ENCODE results near the gene PRRG1.

PRRG1 gene

DNA sequence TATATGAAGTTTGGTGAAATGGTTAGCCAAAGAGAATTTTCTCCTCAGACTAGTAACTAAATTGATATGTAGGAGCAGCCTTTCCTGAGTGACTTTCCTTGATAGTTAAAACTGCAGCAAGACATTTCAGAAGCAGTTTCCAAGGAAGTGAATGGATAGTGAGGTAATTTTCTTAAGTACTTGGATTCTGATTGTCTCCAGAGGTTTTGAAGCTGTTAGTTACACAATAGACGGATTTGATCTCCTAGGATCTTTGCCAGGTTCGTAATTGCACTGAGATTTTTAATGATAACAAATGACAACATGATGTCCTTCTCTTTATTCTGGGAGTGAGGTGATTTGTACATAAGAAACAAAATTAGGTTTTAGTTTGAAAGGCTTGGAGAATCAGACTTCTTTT is 29.2 kb downstream of the PRRG1 start:
- TF ChIP-seq, protein P1, sequence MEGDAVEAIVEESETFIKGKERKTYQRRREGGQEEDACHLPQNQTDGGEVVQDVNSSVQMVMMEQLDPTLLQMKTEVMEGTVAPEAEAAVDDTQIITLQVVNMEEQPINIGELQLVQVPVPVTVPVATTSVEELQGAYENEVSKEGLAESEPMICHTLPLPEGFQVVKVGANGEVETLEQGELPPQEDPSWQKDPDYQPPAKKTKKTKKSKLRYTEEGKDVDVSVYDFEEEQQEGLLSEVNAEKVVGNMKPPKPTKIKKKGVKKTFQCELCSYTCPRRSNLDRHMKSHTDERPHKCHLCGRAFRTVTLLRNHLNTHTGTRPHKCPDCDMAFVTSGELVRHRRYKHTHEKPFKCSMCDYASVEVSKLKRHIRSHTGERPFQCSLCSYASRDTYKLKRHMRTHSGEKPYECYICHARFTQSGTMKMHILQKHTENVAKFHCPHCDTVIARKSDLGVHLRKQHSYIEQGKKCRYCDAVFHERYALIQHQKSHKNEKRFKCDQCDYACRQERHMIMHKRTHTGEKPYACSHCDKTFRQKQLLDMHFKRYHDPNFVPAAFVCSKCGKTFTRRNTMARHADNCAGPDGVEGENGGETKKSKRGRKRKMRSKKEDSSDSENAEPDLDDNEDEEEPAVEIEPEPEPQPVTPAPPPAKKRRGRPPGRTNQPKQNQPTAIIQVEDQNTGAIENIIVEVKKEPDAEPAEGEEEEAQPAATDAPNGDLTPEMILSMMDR (IDR thresholded peaks at IDR 0.05; ENCODE audit: borderline replicate concordance, insufficient read depth, low read depth, low read length) = no peak
- H3K4me3 ChIP-seq (ENCODE audit: low read depth, low read length) = no peak overlapping the region

DNA sequence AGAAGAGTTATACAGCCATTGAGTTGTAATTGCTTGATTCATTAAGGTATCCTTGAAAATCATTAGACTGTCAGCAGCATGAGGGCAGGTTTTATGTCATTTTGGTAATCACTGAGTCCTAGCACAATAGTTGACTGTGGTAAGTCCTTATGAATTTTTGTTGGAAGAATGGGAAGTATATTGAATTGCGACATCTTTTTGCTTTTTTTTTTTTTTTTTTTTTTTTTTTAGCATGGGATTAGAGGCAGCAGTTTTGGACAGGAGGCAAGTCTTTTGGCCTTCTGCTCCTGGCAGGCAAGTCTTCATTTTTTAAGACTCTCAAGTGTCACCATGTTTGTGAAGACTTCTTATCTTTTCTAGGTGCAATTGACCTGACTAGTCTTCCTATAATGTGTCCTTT is 29.7 kb downstream of the PRRG1 start:
- H3K4me3 ChIP-seq (ENCODE audit: low read depth, low read length) = no peak overlapping the region
- TF ChIP-seq, protein P1 (IDR thresholded peaks at IDR 0.05; ENCODE audit: borderline replicate concordance, insufficient read depth, low read depth, low read length) = no peak

DNA sequence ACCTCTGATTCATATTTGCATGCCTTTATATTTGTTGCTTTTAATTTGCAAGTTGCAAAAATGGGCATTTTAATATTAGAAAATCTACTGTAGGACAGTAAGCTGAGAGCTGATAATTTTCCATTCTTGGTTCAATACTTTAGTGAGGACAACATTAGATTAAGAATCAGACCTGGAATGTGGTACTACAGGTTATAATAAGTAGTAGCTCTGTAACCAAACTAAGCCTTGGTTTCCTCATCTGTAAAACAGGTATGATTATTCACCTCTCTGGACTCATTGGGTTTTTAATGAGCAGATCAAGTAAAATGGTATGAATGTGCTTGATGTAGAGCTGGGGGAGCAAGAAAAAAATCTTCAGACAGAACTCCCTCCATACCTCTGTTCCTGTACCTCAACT is 31.1 kb downstream of the PRRG1 start:
- TF ChIP-seq, protein P1 (IDR thresholded peaks at IDR 0.05; ENCODE audit: borderline replicate concordance, insufficient read depth, low read depth, low read length) = no peak
- no peak overlapping the region for H3K4me3 ChIP-seq (ENCODE audit: low read depth, low read length)

DNA sequence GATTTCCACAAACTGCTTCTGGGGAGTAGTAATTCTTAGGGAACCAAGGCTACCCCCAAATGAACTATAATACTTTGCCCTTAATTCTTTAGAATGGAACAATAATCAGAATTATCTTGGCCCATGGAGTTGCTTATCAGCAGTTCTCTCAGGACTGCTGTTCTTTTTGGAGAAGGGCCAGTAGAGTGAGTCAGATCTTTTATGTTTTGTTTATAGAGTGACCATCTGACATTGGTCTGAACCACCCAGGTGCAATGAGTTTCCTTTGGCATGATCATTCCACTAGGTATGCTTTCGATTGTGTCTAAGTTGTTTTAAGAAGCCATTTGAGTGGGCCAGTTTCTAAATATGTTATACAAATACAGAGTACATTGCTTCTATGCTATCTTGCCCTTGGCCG is 31.8 kb downstream of the PRRG1 start:
- no peak overlapping the region for H3K4me3 ChIP-seq (ENCODE audit: low read depth, low read length)
- TF ChIP-seq, protein P1 (IDR thresholded peaks at IDR 0.05; ENCODE audit: borderline replicate concordance, insufficient read depth, low read depth, low read length) = no peak

DNA sequence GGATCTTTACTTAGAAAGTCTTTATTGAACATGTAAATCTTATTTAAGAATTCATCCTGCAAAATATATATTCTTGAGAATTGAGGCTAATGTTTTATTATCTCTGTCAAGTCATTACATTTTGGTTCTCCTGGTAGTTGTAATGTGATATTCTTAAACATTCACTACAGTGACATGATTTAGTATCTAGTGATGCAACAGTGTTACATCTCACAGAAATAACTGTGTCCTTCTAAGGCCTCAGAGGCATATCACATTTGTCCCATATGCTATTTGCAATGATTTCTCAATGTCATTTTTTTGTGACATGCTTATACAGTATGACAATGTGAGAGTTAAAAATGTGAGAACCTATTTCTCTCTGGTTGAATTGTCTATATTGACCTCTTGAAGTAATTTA is 34.1 kb downstream of the PRRG1 start:
- TF ChIP-seq, protein P1 (IDR thresholded peaks at IDR 0.05; ENCODE audit: borderline replicate concordance, insufficient read depth, low read depth, low read length) = no peak
- H3K4me3 ChIP-seq (ENCODE audit: low read depth, low read length) = no peak overlapping the region

DNA sequence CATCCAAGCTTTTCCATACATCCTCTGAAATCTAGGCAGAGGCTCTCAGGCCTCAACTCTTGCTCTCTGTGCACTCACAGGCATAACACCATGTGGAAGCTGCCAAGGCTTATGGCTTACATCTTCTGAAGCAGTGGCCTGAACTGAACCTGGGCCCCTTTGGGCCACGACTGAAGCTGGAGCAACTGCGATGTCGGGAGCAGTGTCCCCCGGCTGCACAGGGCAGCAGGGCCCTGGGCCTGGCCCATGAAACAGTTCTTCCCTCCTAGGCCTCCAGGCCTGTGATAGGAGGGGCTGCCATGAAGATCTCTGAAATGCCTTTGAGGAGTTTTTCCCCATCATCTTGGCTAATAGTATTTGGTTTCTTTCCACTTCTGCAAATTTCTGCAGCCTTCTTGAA is 39.2 kb downstream of the PRRG1 start:
- TF ChIP-seq, protein P1 (IDR thresholded peaks at IDR 0.05; ENCODE audit: borderline replicate concordance, insufficient read depth, low read depth, low read length) = no peak
- H3K4me3 ChIP-seq (ENCODE audit: low read depth, low read length) = no peak overlapping the region

DNA sequence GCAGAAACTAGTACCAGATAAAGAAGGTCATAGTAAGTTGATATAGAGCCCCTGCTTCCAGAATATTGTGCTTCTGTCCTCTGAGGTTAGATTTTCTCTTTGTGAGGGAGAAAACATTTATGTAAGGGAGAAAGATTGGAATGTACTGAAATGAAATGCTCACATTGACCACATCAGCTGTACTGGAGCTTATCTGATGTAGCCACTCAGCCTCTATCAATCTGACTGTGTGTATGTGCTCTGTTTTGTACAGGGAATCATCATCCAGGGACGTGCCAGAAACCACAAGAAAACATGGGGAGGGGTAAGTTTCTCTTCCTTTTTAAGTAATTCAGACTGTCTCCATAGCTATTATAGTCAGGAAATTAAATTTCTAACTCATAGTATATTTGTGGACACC is 56.8 kb downstream of the PRRG1 start:
- H3K4me3 ChIP-seq (ENCODE audit: low read depth, low read length) = no peak overlapping the region
- TF ChIP-seq, protein P1 (IDR thresholded peaks at IDR 0.05; ENCODE audit: borderline replicate concordance, insufficient read depth, low read depth, low read length) = no peak

Measured in GM12875 (cell line).